ENCODE results near the gene HLA-DQA2. TPM values are rescaled to one million over a fixed set of nuclear protein-coding genes. Genes with fewer than 3 reads are reported as not detected.
A peak's percentile ranks its signal among the peaks of the same experiment; 100 is the strongest.

HLA-DQA2 gene
- total and polyA plus RNA-seq, 2 donors from 2014 or later: 6.4 to 10.0 TPM

DNA sequence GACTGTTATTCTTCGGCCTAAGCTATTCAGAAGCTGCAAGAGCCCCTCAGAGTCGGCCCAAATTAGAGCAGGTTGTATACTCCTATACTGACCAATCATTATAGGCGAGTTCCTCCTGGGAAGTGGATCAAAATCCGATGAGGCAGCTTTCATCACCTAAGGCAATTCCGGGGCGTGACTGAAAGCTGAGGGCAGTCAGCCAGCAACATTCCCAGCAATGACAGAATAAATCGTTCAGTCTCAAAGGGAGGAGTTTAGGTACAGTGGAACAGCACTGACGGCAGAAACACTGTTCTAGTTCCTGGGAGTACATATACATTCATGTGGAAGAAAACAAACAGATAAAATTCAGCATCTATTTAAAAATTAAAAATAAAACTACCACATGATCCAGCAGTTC lies 11.4 kb downstream of the HLA-DQA2 start:
- no peaks in the 10 kb centered on the region for H3K27me3 ChIP-seq (ENCODE audit: control insufficient read depth, insufficient read depth, low read length)
- no peak overlapping the region for H3K9ac ChIP-seq (ENCODE audit: low read length in 3 of 3)
- DNase-seq: peak in 2 of 5 donors; percentile 34 to 39
- FAIRE-seq: no peak
- no peaks in the 10 kb centered on the region for H3K4me1 ChIP-seq (ENCODE audit: control insufficient read depth in 2 of 3, insufficient read depth in 2 of 3, low read depth in 1 of 3, low read length in 3 of 3)
- H3K9me3 ChIP-seq (ENCODE audit: control insufficient read depth in 2 of 3, insufficient read depth in 1 of 3, low read length in 3 of 3): no peaks in the 10 kb centered on the region
- no peak overlapping the region for H3K27ac ChIP-seq (ENCODE audit: low read depth in 2 of 2, low read length in 2 of 2)
- H3K36me3 ChIP-seq (ENCODE audit: control insufficient read depth in 2 of 3, insufficient read depth in 3 of 3, low read length in 3 of 3): no peaks in the 10 kb centered on the region
- no peak for TF ChIP-seq CTCF (IDR thresholded peaks at IDR 0.05; ENCODE audit: borderline replicate concordance, extremely low read depth, insufficient read depth)
- intact Hi-C loops (cut with DNase I): no loop called here
- H3K4me3 ChIP-seq (ENCODE audit: low read length in 3 of 3): no peak overlapping the region

- Histone ChIP-seq H3K4me1 (ENCODE audit: control insufficient read depth in 2 of 3, insufficient read depth in 2 of 3, low read depth in 1 of 3, low read length in 3 of 3) (no peaks in the 10 kb centered on the region), H3K4me3 (ENCODE audit: low read length in 3 of 3) (no peak overlapping the region), H3K27me3 (ENCODE audit: control insufficient read depth, insufficient read depth, low read length) (peaks cover 4% of the 10 kb centered on the region), H3K36me3 (ENCODE audit: control insufficient read depth in 2 of 3, insufficient read depth in 3 of 3, low read length in 3 of 3) (no peaks in the 10 kb centered on the region), H3K9me3 (ENCODE audit: control insufficient read depth in 2 of 3, insufficient read depth in 1 of 3, low read length in 3 of 3) (no peaks in the 10 kb centered on the region), H3K9ac (ENCODE audit: low read length in 3 of 3) (no peak overlapping the region), H3K27ac (ENCODE audit: low read depth in 2 of 2, low read length in 2 of 2) (no peak overlapping the region)
- intact Hi-C loops (cut with DNase I): no loop called here
- FAIRE-seq: no peak
- TF ChIP-seq CTCF (IDR thresholded peaks at IDR 0.05; ENCODE audit: borderline replicate concordance, extremely low read depth, insufficient read depth): no peak
- no peak for DNase-seq
Measured at GRCh38 chr6:32759669-32760068, 18.5 kb downstream of the HLA-DQA2 start.

GRCh38 chr6:32761072-32761471 lies 19.9 kb downstream of the HLA-DQA2 start:
- TF ChIP-seq CTCF (IDR thresholded peaks at IDR 0.05; ENCODE audit: borderline replicate concordance, extremely low read depth, insufficient read depth): no peak
- Histone ChIP-seq H3K27me3 (ENCODE audit: control insufficient read depth, insufficient read depth, low read length) (peaks cover 4% of the 10 kb centered on the region), H3K9me3 (ENCODE audit: control insufficient read depth in 2 of 3, insufficient read depth in 1 of 3, low read length in 3 of 3) (no peaks in the 10 kb centered on the region), H3K4me1 (ENCODE audit: control insufficient read depth in 2 of 3, insufficient read depth in 2 of 3, low read depth in 1 of 3, low read length in 3 of 3) (no peaks in the 10 kb centered on the region), H3K9ac (ENCODE audit: low read length in 3 of 3) (no peak overlapping the region), H3K36me3 (ENCODE audit: control insufficient read depth in 2 of 3, insufficient read depth in 3 of 3, low read length in 3 of 3) (no peaks in the 10 kb centered on the region), H3K4me3 (ENCODE audit: low read length in 3 of 3) (no peak overlapping the region), H3K27ac (ENCODE audit: low read depth in 2 of 2, low read length in 2 of 2) (no peak overlapping the region)
- intact Hi-C loops (cut with DNase I): no loop called here
- no peak for FAIRE-seq
- DNase-seq: peak in 1 of 5 donors; percentile 65

GRCh38 chr6:32761548-32761947 lies 20.4 kb downstream of the HLA-DQA2 start:
- no peak overlapping the region for H3K4me3 ChIP-seq (ENCODE audit: low read length in 3 of 3)
- no peak overlapping the region for H3K27ac ChIP-seq (ENCODE audit: low read depth in 2 of 2, low read length in 2 of 2)
- intact Hi-C loops (cut with DNase I): no loop called here
- no peak for FAIRE-seq
- DNase-seq: no peak
- TF ChIP-seq CTCF (IDR thresholded peaks at IDR 0.05; ENCODE audit: borderline replicate concordance, extremely low read depth, insufficient read depth): no peak
- H3K4me1 ChIP-seq (ENCODE audit: control insufficient read depth in 2 of 3, insufficient read depth in 2 of 3, low read depth in 1 of 3, low read length in 3 of 3): no peaks in the 10 kb centered on the region
- no peaks in the 10 kb centered on the region for H3K9me3 ChIP-seq (ENCODE audit: control insufficient read depth in 2 of 3, insufficient read depth in 1 of 3, low read length in 3 of 3)
- H3K27me3 ChIP-seq (ENCODE audit: control insufficient read depth, insufficient read depth, low read length): peaks cover 4% of the 10 kb centered on the region
- H3K9ac ChIP-seq (ENCODE audit: low read length in 3 of 3): no peak overlapping the region
- no peaks in the 10 kb centered on the region for H3K36me3 ChIP-seq (ENCODE audit: control insufficient read depth in 2 of 3, insufficient read depth in 3 of 3, low read length in 3 of 3)

All from kidney (tissue), 14 donors.